Mesendoderm (in vitro differentiated cells): Measurements from ENCODE around the gene HS3ST6. TPM values are rescaled to one million over a fixed set of nuclear protein-coding genes. Genes with fewer than 3 reads are reported as not detected.

Experiments used
- DNase-seq: peaks from one replicate; pipeline ENCODE4 v3.0.0; 2013
- H2AK5ac ChIP-seq: 2 replicates; pipeline ENCODE4 v1.6.1; 2013; ENCODE audit warnings: low read length, inconsistent platforms
- H2BK120ac ChIP-seq: 2 replicates; pipeline ENCODE4 v1.6.1; 2013; ENCODE audit warnings: low read depth, mild to moderate bottlenecking, low read length, moderate library complexity, mixed read lengths
- H2BK15ac ChIP-seq: replicated peaks from 2 replicates; pipeline ENCODE4 v1.6.1; 2013; ENCODE audit warnings: low read depth, mild to moderate bottlenecking, moderate library complexity
- H2BK5ac ChIP-seq: 2 replicates; pipeline ENCODE4 v1.6.1; 2013; ENCODE audit warnings: low read length, inconsistent platforms
- H3K18ac ChIP-seq: 2 replicates; pipeline ENCODE4 v1.6.1; 2013; ENCODE audit warnings: mild to moderate bottlenecking, low read length, mixed read lengths
- H3K23ac ChIP-seq: one replicate; pipeline ENCODE4 v1.6.1; 2013; ENCODE audit warnings: low read length
- H3K27ac ChIP-seq: 2 replicates; pipeline ENCODE4 v1.5.1; 2013; ENCODE audit warnings: low read depth, mild to moderate bottlenecking, inconsistent platforms, low read length, moderate library complexity
- H3K27me3 ChIP-seq: 2 replicates; pipeline ENCODE4 v1.6.1; 2013; ENCODE audit warnings: low read length, control low read depth, mild to moderate bottlenecking, inconsistent platforms; ENCODE audit not compliant: insufficient read depth, poor library complexity
- H3K36me3 ChIP-seq: 2 replicates; pipeline ENCODE4 v1.6.1; 2013; ENCODE audit warnings: low read length, inconsistent platforms; ENCODE audit not compliant: control insufficient read depth, insufficient read depth
- H3K4ac ChIP-seq: one replicate; pipeline ENCODE4 v1.6.1; 2013; ENCODE audit warnings: low read depth, mild to moderate bottlenecking, low read length, moderate library complexity
- H3K4me1 ChIP-seq: 2 replicates; pipeline ENCODE4 v1.6.1; 2013; ENCODE audit warnings: low read depth, low read length, inconsistent platforms; ENCODE audit not compliant: control insufficient read depth
- H3K4me2 ChIP-seq: 2 replicates; pipeline ENCODE4 v1.6.1; 2013; ENCODE audit warnings: low read length
- H3K4me3 ChIP-seq: 2 replicates; pipeline ENCODE4 v1.5.1; 2013; ENCODE audit warnings: mild to moderate bottlenecking, low read length
- H3K56ac ChIP-seq: one replicate; pipeline ENCODE4 v1.6.1; 2013; ENCODE audit warnings: low read length
- H3K79me1 ChIP-seq: 2 replicates; pipeline ENCODE4 v1.6.1; 2013; ENCODE audit warnings: low read length, inconsistent platforms
- H3K79me2 ChIP-seq: 2 replicates; pipeline ENCODE4 v1.6.1; 2013; ENCODE audit warnings: mild to moderate bottlenecking, low read length; ENCODE audit not compliant: control insufficient read depth, insufficient read depth
- H3K9ac ChIP-seq: 2 replicates; pipeline ENCODE4 v1.6.1; 2013; ENCODE audit warnings: low read length, inconsistent platforms
- H4K5ac ChIP-seq: one replicate; pipeline ENCODE4 v1.6.1; 2013; ENCODE audit warnings: low read length
- H4K8ac ChIP-seq: one replicate; pipeline ENCODE4 v1.6.1; 2013; ENCODE audit warnings: low read depth, mild to moderate bottlenecking, control low read depth, low read length, moderate library complexity
- WGBS: extraction: QIAGEN DNeasy Blood & Tissue Kit; methylation state at CpG from one replicate; pipeline ENCODE4 v1.1.7; 2013; ENCODE audit warnings: low lambda C conversion rate, missing lambda C conversion rate; ENCODE audit not compliant: insufficient coverage; ENCODE audit errors: extremely low coverage; 5-methylcytosine and 5-hydroxymethylcytosine counted together
- polyA plus RNA-seq, 2 experiments: library from polyadenylated mRNA; stranded (reverse); fragments of 200-250 nt; gene quantifications; one replicate each; pipeline ENCODE4 v1.2.3, GENCODE V29; 2013

HS3ST6 gene
- not detected for polyA plus RNA-seq (2013, experiment 1 of 2)
- polyA plus RNA-seq (2013, experiment 2 of 2) = not detected

DNA sequence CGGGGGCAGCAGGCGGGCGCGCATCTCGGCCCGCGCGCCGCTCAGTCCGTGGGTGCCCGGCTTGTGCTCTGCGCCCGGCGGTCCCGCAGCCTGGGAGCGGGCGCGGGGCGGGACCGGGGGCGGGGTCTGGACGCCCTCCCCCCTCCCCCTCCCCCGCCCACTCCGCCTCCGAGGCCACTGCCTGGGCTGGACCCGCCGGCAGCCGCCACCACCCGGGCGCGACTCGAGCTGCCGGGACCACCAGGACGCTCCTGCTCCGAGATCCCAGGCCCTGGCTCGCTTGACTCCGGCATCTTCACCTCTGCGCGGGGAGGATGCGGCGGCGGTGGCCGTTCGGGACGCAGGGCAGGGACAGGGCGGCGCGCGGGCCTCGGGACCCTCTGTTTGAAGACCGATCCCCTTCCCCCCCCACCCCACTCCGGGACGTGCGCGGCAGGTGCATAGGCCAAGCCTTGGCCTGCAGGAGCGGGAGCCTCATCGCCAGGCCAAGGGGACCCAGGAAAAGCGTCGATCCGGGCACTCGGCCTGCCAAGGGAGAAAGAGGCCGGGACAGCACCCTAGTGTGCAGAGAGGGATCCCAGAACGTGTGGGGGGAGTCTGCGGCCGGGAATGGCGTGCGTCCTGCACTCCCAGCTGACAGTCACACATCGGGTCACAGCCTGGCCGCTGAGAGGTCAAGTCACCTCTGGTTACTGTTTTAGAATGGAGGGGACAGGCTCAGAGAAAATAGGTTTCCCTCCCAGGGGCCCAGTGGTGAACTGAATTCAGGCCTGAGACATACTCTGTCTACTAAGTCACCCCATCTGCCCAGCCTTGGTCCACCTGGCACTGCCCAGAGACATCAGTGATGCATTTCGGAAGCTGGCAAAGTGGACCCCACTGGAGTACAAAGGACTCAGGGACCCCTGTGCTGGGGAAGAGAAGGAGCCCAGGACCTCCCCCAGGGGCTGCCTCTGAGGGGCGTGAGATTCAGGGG, at the start of gene HS3ST6:
TSS of gene HS3ST6 (minus strand) at position 65 of the 976 bp plus-strand sequence. CDS start 92 bp downstream, outside the sequence.
- H3K79me2 ChIP-seq = no peaks in the 10 kb centered on the region
- no peak within 1 kb of the TSS for H3K9ac ChIP-seq
- no peak within 1 kb of the TSS for H2AK5ac ChIP-seq
- no peak within 1 kb of the TSS for H2BK5ac ChIP-seq
- H3K4me1 ChIP-seq = no peaks in the 10 kb centered on the region
- H3K18ac ChIP-seq = no peak within 1 kb of the TSS
- H4K8ac ChIP-seq = no peak within 1 kb of the TSS
- H2BK15ac ChIP-seq = no peak within 1 kb of the TSS
- no peak within 1 kb of the TSS for H4K5ac ChIP-seq
- H3K23ac ChIP-seq = no peak within 1 kb of the TSS
- WGBS = no CpG with 5 or more reads among the region's 71 CpGs
- H3K4ac ChIP-seq = no peak within 1 kb of the TSS
- H3K4me2 ChIP-seq = no peak within 1 kb of the TSS
- no peaks in the 10 kb centered on the region for H3K79me1 ChIP-seq
- H2BK120ac ChIP-seq = no peak within 1 kb of the TSS
- no peak for DNase-seq
- no peak within 1 kb of the TSS for H3K56ac ChIP-seq
- H3K27ac ChIP-seq = no peak within 1 kb of the TSS
- H3K27me3 ChIP-seq = peaks cover 34% of the 10 kb centered on the region
- no peak within 1 kb of the TSS for H3K4me3 ChIP-seq
- H3K36me3 ChIP-seq = no peaks in the 10 kb centered on the region

DNA sequence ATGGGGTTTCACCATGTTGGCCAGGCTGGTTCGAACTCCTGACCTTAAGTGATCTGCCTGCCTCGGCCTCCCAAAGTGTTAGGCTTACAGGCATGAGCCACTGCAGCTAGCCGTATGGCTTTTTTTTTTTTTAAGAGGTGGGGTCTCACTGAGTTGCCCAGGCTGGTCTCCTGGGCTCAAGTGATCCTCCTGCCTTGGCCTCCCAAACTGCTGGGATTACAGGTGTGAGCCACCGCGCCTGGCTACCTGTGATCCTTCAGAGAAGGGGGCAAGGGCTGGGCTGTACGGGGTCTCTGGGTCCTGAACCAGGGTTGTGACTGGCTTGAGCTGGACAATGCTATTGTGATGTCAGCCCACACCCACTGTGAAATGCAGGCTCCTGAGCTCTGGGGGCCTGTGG, 48.2 kb upstream of the HS3ST6 start, which contains the start of gene RNF151:
TSS of gene RNF151 (plus strand) at position 397 of the 400 bp plus-strand sequence. CDS start 26 bp downstream, outside the sequence.
- H3K4me3 ChIP-seq = peak within 1 kb of the TSS; percentile 98
- H3K4me1 ChIP-seq = no peaks in the 10 kb centered on the region
- H3K27ac ChIP-seq = no peak within 1 kb of the TSS
- H3K4ac ChIP-seq = no peak within 1 kb of the TSS
- peaks cover 6% of the 10 kb centered on the region for H3K79me1 ChIP-seq
- no peak within 1 kb of the TSS for H4K8ac ChIP-seq
- peak within 1 kb of the TSS; percentile 87 for H3K4me2 ChIP-seq
- peak within 1 kb of the TSS; percentile 99 for H3K56ac ChIP-seq
- peaks cover 15% of the 10 kb centered on the region for H3K36me3 ChIP-seq
- H3K23ac ChIP-seq = no peak within 1 kb of the TSS
- DNase-seq = no peak
- no peak within 1 kb of the TSS for H2BK15ac ChIP-seq
- WGBS = no CpG with 5 or more reads among the region's 6 CpGs
- peaks cover 30% of the 10 kb centered on the region for H3K79me2 ChIP-seq
- no peak within 1 kb of the TSS for H2BK120ac ChIP-seq
- peak within 1 kb of the TSS; percentile 93 for H3K9ac ChIP-seq
- no peak within 1 kb of the TSS for H2BK5ac ChIP-seq
- no peak within 1 kb of the TSS for H3K18ac ChIP-seq
- H3K27me3 ChIP-seq = no peaks in the 10 kb centered on the region
- no peak within 1 kb of the TSS for H4K5ac ChIP-seq
- no peak within 1 kb of the TSS for H2AK5ac ChIP-seq

DNA sequence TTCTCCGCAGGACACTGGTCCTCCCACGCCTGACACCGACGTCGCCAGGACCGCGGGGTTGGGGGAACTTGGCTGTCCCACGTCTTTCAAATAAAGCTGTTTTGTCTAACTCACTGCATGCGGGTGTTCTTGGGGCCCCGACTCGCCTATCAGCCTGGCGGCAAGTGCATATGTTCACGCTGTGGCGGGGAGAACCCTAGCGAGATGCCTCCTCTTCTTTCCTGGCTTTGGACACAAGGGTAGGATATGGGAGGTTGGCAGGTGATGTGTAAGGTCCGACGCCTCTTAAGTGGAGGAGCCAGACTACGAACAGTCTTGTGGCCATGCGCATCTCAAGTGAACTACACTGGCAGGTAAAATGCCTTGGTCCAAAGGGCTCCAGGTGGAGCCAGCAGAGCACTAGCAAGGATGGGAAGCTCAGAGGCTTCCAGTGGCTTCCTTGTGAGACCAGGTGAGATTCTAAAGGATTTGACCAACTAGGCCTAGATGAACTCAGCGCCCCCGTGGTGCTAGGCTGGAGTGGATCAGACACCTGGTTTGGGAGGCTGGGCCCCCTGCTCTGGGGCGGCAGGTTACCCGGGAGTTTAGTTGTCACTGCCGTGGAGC, 47.3 kb upstream of the HS3ST6 start:
- Histone ChIP-seq H3K23ac (peak overlapping the region; percentile 37), H3K9ac (peak overlapping the region; percentile 93), H3K4me1 (no peaks in the 10 kb centered on the region), H3K27me3 (no peaks in the 10 kb centered on the region), H4K8ac (peak overlapping the region; percentile 65), H2AK5ac (no peak overlapping the region), H3K4ac (no peak overlapping the region), H2BK120ac (no peak overlapping the region), H3K4me3 (peak overlapping the region; percentile 98), H3K27ac (no peak overlapping the region), H4K5ac (no peak overlapping the region), H3K18ac (peak overlapping the region; percentile 88), H3K56ac (peak overlapping the region; percentile 99), H3K79me2 (peaks cover 30% of the 10 kb centered on the region), H2BK15ac (no peak overlapping the region), H2BK5ac (no peak overlapping the region), H3K4me2 (peak overlapping the region; percentile 87), H3K79me1 (peaks cover 4% of the 10 kb centered on the region), H3K36me3 (peaks cover 15% of the 10 kb centered on the region)
- no peak for DNase-seq
- WGBS = no CpG with 5 or more reads among the region's 24 CpGs

DNA sequence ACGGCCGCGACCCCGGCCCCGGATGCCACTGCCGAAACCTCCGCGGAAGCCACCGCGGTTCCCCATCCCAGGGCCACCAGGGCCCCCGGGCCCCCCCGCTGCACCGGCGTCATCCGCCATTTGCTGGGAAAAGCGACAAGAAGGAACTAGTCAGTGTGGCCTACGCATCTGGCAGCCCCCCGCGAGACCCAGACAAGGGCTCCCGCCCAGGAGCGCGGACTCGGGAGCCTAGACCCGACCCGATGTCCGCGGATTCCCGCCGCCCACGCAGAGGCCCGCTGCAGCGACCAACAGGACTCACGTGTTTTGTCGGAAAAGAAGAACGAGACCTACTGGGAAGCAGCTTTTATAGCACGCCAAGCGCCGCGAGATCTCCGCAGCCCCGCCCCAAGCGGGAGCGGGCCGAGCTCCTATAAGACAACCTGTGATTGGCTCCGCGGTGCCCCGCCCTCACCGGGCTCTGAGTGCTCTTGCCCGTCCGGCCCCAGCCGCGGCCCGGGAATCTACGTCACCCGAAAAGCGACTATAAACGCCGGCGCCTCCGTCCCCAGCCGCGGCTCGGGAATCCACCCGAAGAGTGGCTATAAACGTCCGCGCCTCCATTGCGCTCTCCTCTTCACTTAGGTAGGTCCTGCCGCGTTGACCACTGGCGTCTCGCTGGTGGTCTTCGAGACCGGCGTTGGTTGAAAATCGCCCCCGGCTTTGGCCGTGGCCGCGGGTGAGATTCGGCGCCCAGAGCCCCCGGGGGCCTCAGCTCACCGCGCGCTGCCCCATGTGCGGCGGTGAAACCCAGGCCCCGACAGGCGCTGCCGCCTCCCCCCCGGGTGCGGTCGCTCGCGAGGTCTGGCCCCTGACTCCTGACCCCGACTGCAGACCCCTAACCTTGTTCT, 46.5 kb upstream of the HS3ST6 start, which contains the start of gene RPS2:
TSS of gene RPS2 (minus strand) at position 321 of the 890 bp plus-strand sequence. CDS start at position 120, 201 bp downstream.
- H3K79me2 ChIP-seq = peaks cover 37% of the 10 kb centered on the region
- H3K27me3 ChIP-seq = no peaks in the 10 kb centered on the region
- peak within 1 kb of the TSS; percentile 98 for H3K4me3 ChIP-seq
- H3K27ac ChIP-seq = peak within 1 kb of the TSS; percentile 85
- no peak within 1 kb of the TSS for H3K4ac ChIP-seq
- H2BK120ac ChIP-seq = no peak within 1 kb of the TSS
- peak within 1 kb of the TSS; percentile 85 for H2AK5ac ChIP-seq
- no peak within 1 kb of the TSS for H4K5ac ChIP-seq
- H3K18ac ChIP-seq = peak within 1 kb of the TSS; percentile 91
- peak within 1 kb of the TSS; percentile 35 for H2BK5ac ChIP-seq
- peak within 1 kb of the TSS; percentile 100 for H3K4me2 ChIP-seq
- peak; percentile 99 for DNase-seq
- no peak within 1 kb of the TSS for H2BK15ac ChIP-seq
- H3K4me1 ChIP-seq = no peaks in the 10 kb centered on the region
- H4K8ac ChIP-seq = peak within 1 kb of the TSS; percentile 65
- H3K56ac ChIP-seq = peak within 1 kb of the TSS; percentile 99
- H3K79me1 ChIP-seq = peaks cover 4% of the 10 kb centered on the region
- H3K23ac ChIP-seq = peak within 1 kb of the TSS; percentile 48
- peak within 1 kb of the TSS; percentile 99 for H3K9ac ChIP-seq
- peaks cover 15% of the 10 kb centered on the region for H3K36me3 ChIP-seq
- WGBS = no CpG with 5 or more reads among the region's 97 CpGs
